ENCODE measurements around the gene NAALADL2. TPM values are rescaled to one million over a fixed set of nuclear protein-coding genes. Genes with fewer than 3 reads are reported as not detected.

The NAALADL2 gene
- total RNA-seq, 2 experiments from 2014 or later = 0.30 to 1.2 TPM

DNA sequence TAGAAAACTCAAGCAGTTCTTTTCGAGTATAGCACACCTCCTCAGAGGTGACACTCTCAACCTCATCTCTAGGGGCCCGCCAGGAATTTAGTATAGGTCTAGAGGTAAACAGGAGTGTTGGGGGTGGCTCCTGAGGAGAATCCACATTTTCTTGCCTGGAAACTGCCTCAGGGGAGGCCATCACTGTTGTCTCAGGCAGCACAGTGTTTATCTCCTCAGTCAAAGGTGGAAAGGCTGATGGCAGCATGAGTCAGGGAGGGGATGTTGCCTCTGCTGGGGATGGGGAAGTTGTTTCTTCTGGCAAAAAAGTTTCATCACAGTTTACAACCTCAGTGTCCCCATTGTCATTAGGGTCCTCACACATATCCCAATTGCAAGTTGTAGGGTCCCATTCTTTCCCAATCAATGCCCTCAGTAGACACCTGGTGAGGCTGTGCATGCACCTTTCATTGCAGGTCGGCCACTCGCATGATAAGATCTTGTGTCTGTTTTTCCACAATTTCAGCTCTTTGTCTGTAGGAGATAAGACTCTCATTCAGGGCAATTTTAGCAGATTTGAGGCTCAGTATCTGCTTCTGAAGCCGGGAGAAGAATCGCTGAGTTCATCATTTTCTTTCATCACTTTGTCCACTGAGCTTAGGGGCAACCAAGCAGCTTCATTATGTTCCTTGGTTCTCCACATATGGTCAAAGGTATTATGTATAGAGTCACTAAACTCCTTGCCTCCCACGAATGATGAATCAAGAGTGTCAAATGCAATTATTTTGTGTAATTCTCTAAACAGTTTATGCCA lies 25.8 kb downstream of the NAALADL2 start:
- H3K9me3 ChIP-seq (ENCODE audit: control insufficient read depth in 1 of 2, insufficient read depth in 1 of 2, low read length in 2 of 2) = no peaks in the 10 kb centered on the region
- Mint-ChIP-seq H3K27ac (no peak overlapping the region), H3K36me3 (ENCODE audit: low read depth) (no peaks in the 10 kb centered on the region), H3K4me3 (no peak overlapping the region), H3K9me3 (peaks cover 2% of the 10 kb centered on the region), H3K27me3 (no peaks in the 10 kb centered on the region), H3K4me1 (ENCODE audit: low read depth) (no peaks in the 10 kb centered on the region)
- TF ChIP-seq, protein P1, sequence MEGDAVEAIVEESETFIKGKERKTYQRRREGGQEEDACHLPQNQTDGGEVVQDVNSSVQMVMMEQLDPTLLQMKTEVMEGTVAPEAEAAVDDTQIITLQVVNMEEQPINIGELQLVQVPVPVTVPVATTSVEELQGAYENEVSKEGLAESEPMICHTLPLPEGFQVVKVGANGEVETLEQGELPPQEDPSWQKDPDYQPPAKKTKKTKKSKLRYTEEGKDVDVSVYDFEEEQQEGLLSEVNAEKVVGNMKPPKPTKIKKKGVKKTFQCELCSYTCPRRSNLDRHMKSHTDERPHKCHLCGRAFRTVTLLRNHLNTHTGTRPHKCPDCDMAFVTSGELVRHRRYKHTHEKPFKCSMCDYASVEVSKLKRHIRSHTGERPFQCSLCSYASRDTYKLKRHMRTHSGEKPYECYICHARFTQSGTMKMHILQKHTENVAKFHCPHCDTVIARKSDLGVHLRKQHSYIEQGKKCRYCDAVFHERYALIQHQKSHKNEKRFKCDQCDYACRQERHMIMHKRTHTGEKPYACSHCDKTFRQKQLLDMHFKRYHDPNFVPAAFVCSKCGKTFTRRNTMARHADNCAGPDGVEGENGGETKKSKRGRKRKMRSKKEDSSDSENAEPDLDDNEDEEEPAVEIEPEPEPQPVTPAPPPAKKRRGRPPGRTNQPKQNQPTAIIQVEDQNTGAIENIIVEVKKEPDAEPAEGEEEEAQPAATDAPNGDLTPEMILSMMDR (IDR thresholded peaks at IDR 0.05) = no peak
- no peaks in the 10 kb centered on the region for H3K4me1 ChIP-seq (ENCODE audit: insufficient read depth, low read length)
- H3K36me3 ChIP-seq (ENCODE audit: insufficient read depth, low read length) = no peaks in the 10 kb centered on the region
- CTCF ChIA-PET = no interaction called here
- H3K4me3 ChIP-seq (ENCODE audit: low read length) = no peak overlapping the region
- no peak overlapping the region for H3K27ac ChIP-seq (ENCODE audit: low read depth in 1 of 2, low read length in 2 of 2)
- H3K27me3 ChIP-seq (ENCODE audit: control insufficient read depth in 1 of 2, insufficient read depth in 2 of 2, low read length in 2 of 2) = no peaks in the 10 kb centered on the region
- no peak for ATAC-seq (ENCODE audit: poor library complexity)
- DNase-seq = no peak
- POLR2A ChIA-PET = no interaction called here
- intact Hi-C loops (cut with DNase I, micrococcal nuclease) = no loop called here

DNA sequence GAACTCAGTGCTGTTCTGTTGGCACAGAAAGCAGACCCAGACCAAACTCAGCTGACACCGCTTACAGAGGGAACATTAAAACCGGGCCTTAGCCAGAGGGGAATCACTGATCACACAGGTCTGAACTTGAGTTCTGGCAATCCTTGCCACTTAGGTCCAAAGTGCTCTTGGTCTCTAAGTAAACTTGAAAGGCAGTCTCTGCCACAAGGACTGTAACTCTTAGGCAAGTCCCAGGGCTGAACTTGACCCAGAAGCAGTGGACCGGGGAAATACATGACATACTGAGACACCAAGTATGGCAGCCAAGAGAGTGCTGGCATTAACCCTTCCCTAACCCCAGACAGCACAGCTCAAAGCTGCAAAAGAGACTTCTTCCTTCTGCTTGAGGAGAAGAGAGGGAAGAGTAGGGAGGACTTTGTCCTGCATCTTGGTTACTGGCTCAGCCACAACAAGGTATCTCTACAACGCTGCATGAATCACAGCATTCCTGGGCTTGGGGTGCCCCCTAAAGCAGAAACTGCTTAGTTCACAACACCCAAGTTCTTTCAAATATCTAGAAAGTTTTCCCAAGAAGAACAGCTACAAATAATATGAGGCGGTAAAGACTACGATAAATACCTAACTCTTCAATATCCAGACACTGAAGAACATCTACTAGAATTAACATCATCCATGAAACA lies 32.5 kb downstream of the NAALADL2 start:
- Mint-ChIP-seq H3K4me1 (ENCODE audit: low read depth) (no peaks in the 10 kb centered on the region), H3K27ac (no peak overlapping the region), H3K36me3 (ENCODE audit: low read depth) (no peaks in the 10 kb centered on the region), H3K9me3 (peaks cover 5% of the 10 kb centered on the region), H3K27me3 (no peaks in the 10 kb centered on the region), H3K4me3 (no peak overlapping the region)
- H3K27ac ChIP-seq (ENCODE audit: low read depth in 1 of 2, low read length in 2 of 2) = no peak overlapping the region
- no peaks in the 10 kb centered on the region for H3K36me3 ChIP-seq (ENCODE audit: insufficient read depth, low read length)
- DNase-seq = no peak
- TF ChIP-seq, protein P1 (IDR thresholded peaks at IDR 0.05) = no peak
- peaks cover 0 to 5% of the 10 kb centered on the region in 2 experiments for H3K9me3 ChIP-seq (ENCODE audit: control insufficient read depth in 1 of 2, insufficient read depth in 1 of 2, low read length in 2 of 2)
- no peak for ATAC-seq (ENCODE audit: poor library complexity)
- intact Hi-C loops (cut with DNase I, micrococcal nuclease) = no loop called here
- no peaks in the 10 kb centered on the region for H3K4me1 ChIP-seq (ENCODE audit: insufficient read depth, low read length)
- CTCF ChIA-PET = no interaction called here
- no peak overlapping the region for H3K4me3 ChIP-seq (ENCODE audit: low read length)
- POLR2A ChIA-PET = no interaction called here
- H3K27me3 ChIP-seq (ENCODE audit: control insufficient read depth in 1 of 2, insufficient read depth in 2 of 2, low read length in 2 of 2) = no peaks in the 10 kb centered on the region

DNA sequence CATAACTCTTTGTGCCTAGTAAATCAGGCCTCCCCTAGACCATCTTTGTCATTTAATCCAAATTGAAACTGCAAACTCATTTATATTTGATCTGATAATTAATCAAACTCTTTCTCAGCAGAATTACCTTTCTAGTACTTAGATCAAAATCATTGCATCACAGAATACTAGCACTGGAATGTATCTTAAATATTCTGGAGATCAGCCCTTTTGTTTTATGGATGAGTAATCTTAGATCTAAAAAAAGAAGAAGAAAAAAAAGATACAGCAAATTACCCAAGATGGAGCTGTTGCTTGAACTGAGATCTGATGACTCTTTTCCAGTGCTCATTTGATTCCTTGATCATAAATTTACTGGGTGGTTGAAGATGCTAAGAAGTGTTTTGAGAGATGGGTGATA lies 47.9 kb downstream of the NAALADL2 start:
- TF ChIP-seq, protein P1 (IDR thresholded peaks at IDR 0.05) = no peak
- Histone ChIP-seq H3K36me3 (ENCODE audit: insufficient read depth, low read length) (no peaks in the 10 kb centered on the region), H3K9me3 (ENCODE audit: control insufficient read depth in 1 of 2, insufficient read depth in 1 of 2, low read length in 2 of 2) (no peaks in the 10 kb centered on the region), H3K27ac (ENCODE audit: low read depth in 1 of 2, low read length in 2 of 2) (no peak overlapping the region), H3K4me3 (ENCODE audit: low read length) (no peak overlapping the region), H3K4me1 (ENCODE audit: insufficient read depth, low read length) (no peaks in the 10 kb centered on the region), H3K27me3 (ENCODE audit: control insufficient read depth in 1 of 2, insufficient read depth in 2 of 2, low read length in 2 of 2) (no peaks in the 10 kb centered on the region)
- Mint-ChIP-seq H3K36me3 (ENCODE audit: low read depth) (no peaks in the 10 kb centered on the region), H3K9me3 (peaks cover 3% of the 10 kb centered on the region), H3K27ac (no peak overlapping the region), H3K4me3 (no peak overlapping the region), H3K27me3 (no peaks in the 10 kb centered on the region), H3K4me1 (ENCODE audit: low read depth) (no peaks in the 10 kb centered on the region)
- ATAC-seq (ENCODE audit: poor library complexity) = no peak
- CTCF ChIA-PET = no interaction called here
- POLR2A ChIA-PET = no interaction called here
- DNase-seq = no peak
- intact Hi-C loops (cut with DNase I, micrococcal nuclease) = no loop called here

Data from CD4-positive, alpha-beta T cell (primary cell).